ENCODE results near the gene MLYCD. TPM values are rescaled to one million over a fixed set of nuclear protein-coding genes. Genes with fewer than 3 reads are reported as not detected.

Gene MLYCD
- total RNA-seq, 6 donors from 2014 or later, result 7.5 to 30.4 (median 11.3) TPM

GRCh38 chr16:83917152-83918120, 18.5 kb downstream of the MLYCD start:
- no peak overlapping the region for H3K4me3 ChIP-seq
- H3K36me3 ChIP-seq, result peaks cover 24 to 86% (median 66%) of the 10 kb centered on the region in 4 donors
- WGBS, 2 donors, result 96 to 97% methylated on average over 47 to 51 of the region's 51 CpGs
- peaks cover 0 to 11% (median 6%) of the 10 kb centered on the region in 4 donors for H3K4me1 ChIP-seq
- TF ChIP-seq POLR2AphosphoS5 (IDR thresholded peaks at IDR 0.05) (no peak), POLR2A (IDR thresholded peaks at IDR 0.05) (no peak), CTCF (IDR thresholded peaks at IDR 0.05) (no peak), EP300 (IDR thresholded peaks at IDR 0.05) (no peak)
- H3K9me3 ChIP-seq, result no peaks in the 10 kb centered on the region
- DNase-seq, result no peak
- H3K27ac ChIP-seq, result no peak overlapping the region
- H3K27me3 ChIP-seq, result no peaks in the 10 kb centered on the region
- no peak for ATAC-seq (ENCODE audit: low FRiP score in 2 of 2)

- H3K27ac ChIP-seq, result no peak overlapping the region
- H3K9me3 ChIP-seq, result no peaks in the 10 kb centered on the region
- peaks cover 17 to 61% (median 42%) of the 10 kb centered on the region in 4 donors for H3K36me3 ChIP-seq
- TF ChIP-seq EP300 (IDR thresholded peaks at IDR 0.05) (no peak), CTCF (IDR thresholded peaks at IDR 0.05) (no peak), POLR2AphosphoS5 (IDR thresholded peaks at IDR 0.05) (no peak), POLR2A (IDR thresholded peaks at IDR 0.05) (no peak)
- WGBS, 2 donors, result 90 to 95% methylated on average over 2 of the region's 2 CpGs
- DNase-seq, result no peak
- no peak for ATAC-seq (ENCODE audit: low FRiP score in 2 of 2)
- H3K4me1 ChIP-seq, result no peaks in the 10 kb centered on the region
- H3K27me3 ChIP-seq, result no peaks in the 10 kb centered on the region
- H3K4me3 ChIP-seq, result no peak overlapping the region
Measured at GRCh38 chr16:83920894-83921491, 22.1 kb downstream of the MLYCD start.

- Histone ChIP-seq H3K36me3 (peaks cover 7 to 36% (median 25%) of the 10 kb centered on the region in 4 donors), H3K27ac (no peak overlapping the region), H3K27me3 (no peaks in the 10 kb centered on the region), H3K9me3 (no peaks in the 10 kb centered on the region), H3K4me3 (no peak overlapping the region), H3K4me1 (peaks cover 6 to 10% (median 8%) of the 10 kb centered on the region in 4 donors)
- WGBS, 2 donors, result 89 to 95% methylated on average over 25 to 31 of the region's 31 CpGs
- TF ChIP-seq EP300 (IDR thresholded peaks at IDR 0.05), result no peak
- TF ChIP-seq CTCF (IDR thresholded peaks at IDR 0.05), result no peak
- TF ChIP-seq POLR2AphosphoS5 (IDR thresholded peaks at IDR 0.05), result no peak
- TF ChIP-seq POLR2A (IDR thresholded peaks at IDR 0.05), result no peak
- DNase-seq, result peak in 1 of 2 donors; percentile 66
- no peak for ATAC-seq (ENCODE audit: low FRiP score in 2 of 2)
Measured at GRCh38 chr16:83923581-83924365, 24.9 kb downstream of the MLYCD start.

- Histone ChIP-seq H3K27ac (no peak overlapping the region), H3K4me1 (peaks cover 6 to 10% (median 8%) of the 10 kb centered on the region in 4 donors), H3K36me3 (peaks cover 5 to 27% (median 17%) of the 10 kb centered on the region in 4 donors), H3K4me3 (no peak overlapping the region), H3K9me3 (no peaks in the 10 kb centered on the region), H3K27me3 (no peaks in the 10 kb centered on the region)
- DNase-seq (no peak), ATAC-seq (ENCODE audit: low FRiP score in 2 of 2) (no peak)
- TF ChIP-seq CTCF (IDR thresholded peaks at IDR 0.05) (no peak), POLR2AphosphoS5 (IDR thresholded peaks at IDR 0.05) (no peak), EP300 (IDR thresholded peaks at IDR 0.05) (no peak), POLR2A (IDR thresholded peaks at IDR 0.05) (no peak)
- WGBS, 2 donors, result 86 to 94% methylated on average over 8 to 13 of the region's 13 CpGs
Measured at GRCh38 chr16:83924686-83925085, 25.8 kb downstream of the MLYCD start.

Measured in upper lobe of left lung (tissue), 6 donors.